Gastroesophageal sphincter (tissue), 2 donors: ENCODE measurements around the gene FIGN.

ENCODE experiments used
- EP300 ChIP-seq: sonication (generic); formaldehyde crosslinking; IDR thresholded peaks from one replicate; pipeline ENCODE4 v1.6.1; 2017; ENCODE audit warnings: antibody characterized with exemption, mild to moderate bottlenecking
- POLR2A ChIP-seq, 2 donors: fragments of 450-650 bp; IDR thresholded peaks; one replicate each; pipeline ENCODE4 v1.6.1; 2017; ENCODE audit warnings: antibody characterized with exemption in 2 of 2, mild to moderate bottlenecking in 2 of 2, moderate library complexity in 1 of 2

GRCh38 chr2:163686289-163686688 lies 49.5 kb downstream of the FIGN start:
- TF ChIP-seq EP300 (no peak), POLR2A (IDR thresholded peaks at IDR 0.05) (no peak)
